Right renal cortex interstitium (tissue), 3 donors: ENCODE results near the gene GSG1L2. TPM values are rescaled to one million over a fixed set of nuclear protein-coding genes. Genes with fewer than 3 reads are reported as not detected.
"Not testable (repeated sequence)": the region's sequence is repeated elsewhere in the genome, so short reads cannot be mapped to it uniquely, and the experiment has no call there.

Experiments used
- DNase-seq, 3 donors: peaks; one replicate each; pipeline ENCODE4 v3.0.0-alpha.2; 2013; ENCODE audit warnings: low read depth in 3 of 3, low spot score in 2 of 3
- polyA plus RNA-seq, 3 donors: library from polyadenylated mRNA; unstranded; fragments of 120-200 nt; gene quantifications; one replicate each; pipeline ENCODE4 v1.2.1, GENCODE V29; 2013; ENCODE audit not compliant: insufficient read length in 3 of 3

GSG1L2 gene
- polyA plus RNA-seq, 3 donors = not detected

DNA sequence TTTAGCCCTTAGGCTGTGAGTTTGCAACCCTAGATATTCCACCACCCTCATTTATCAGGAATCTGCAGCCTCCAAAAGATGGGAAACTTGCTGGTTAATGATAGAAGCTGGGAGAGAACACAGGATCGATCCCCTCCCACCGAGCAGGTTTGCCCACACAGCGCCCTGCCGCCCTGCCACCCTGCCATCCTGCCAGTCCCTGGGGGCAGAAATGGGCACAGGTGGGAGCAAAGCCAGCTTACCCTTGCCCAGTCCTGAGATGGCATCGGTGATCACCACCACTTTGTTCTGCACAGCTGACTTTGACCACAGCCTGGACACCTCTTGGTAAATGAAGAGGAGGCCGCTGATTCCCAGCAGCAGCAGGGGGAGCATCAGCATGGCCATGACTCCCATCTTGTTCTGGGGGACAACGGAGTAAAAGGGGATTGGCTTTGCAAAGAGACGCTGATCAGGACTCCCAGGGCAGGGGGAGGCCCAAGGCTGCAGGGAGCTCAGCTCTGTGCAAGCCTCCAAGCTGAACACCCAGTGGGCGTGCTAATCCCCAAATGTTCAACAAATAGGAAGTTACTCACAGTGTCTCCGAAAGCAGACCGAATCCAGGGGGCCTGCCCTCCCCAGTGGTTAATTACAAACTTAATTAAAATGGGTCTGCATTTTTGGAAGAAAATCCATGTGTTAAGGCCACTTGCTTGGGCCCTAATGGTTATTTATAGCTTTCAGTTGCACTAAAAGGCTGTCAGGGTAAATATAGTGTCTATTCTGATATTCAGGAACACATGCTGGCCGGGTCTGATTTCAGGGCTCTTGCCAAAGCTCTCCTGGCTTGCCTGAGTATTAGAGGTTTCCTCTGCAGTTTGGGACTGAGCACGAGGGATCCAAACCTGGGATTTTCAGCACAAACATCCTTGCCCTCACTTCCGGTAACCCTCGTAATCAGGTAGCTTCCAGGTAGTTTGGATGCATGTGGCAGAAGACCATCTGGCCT, 30.7 kb downstream of the GSG1L2 start, which contains the start of gene DHRS7C:
TSS of gene DHRS7C (minus strand) at position 704 of the 988 bp plus-strand sequence. CDS start at position 396, 308 bp downstream.
- DNase-seq = no peak

DNA sequence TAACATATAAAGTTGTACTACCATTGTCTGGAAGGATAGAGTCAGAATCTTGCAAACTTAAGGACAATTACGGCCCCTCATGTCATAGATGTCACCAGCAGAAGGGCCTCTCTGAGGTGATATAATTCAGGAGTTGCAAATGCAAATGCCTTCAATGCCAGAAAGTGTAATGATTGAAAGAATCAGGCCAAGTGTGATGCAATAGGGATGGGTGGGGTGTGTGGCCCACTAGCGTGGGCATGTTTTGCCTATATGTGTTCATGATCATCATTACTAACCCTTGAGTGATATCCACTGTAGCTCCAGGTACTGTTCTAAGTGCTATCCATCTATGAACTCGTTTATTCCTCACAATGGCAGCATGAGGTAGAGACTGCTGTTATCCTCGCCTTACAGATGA, 31.6 kb downstream of the GSG1L2 start:
- DNase-seq = no peak

DNA sequence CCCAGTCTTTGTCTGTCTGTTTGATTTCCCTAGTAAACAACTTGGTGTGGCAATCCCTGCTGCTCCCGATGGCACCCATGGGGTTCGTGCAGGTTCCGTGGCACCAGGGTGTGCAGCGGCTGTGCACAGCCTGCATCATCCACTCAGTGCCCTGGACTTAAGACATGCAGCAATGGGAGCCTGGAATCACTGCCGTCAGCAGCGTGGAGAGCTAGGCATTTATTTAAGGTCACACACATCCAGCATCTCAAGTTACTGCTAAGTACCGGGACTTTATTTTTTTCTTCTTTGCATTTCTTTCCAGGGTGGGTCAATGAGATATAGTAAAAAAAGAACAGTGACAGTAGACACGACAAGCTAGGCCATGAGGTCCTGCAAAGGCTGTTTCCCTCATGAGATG, 33.3 kb downstream of the GSG1L2 start:
- no peak for DNase-seq

DNA sequence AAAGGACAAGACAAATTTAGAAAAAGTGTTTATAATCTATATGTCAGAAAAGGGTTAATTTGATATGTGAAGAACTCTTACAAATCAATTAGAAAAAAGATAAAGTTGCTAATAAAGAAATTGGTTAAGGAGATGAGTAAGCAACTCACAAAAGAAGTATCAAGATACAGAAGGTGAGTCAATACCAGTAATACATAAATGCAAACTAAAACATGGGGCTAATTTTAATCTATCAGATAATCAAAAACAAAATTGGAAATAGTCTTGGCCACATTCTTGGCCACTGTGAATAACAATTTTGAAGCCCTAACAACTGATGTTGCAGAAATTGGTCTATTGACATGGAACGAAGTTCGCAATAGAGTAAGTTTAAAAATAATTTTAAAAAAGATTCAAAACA, 37.3 kb downstream of the GSG1L2 start:
- DNase-seq = no peak

DNA sequence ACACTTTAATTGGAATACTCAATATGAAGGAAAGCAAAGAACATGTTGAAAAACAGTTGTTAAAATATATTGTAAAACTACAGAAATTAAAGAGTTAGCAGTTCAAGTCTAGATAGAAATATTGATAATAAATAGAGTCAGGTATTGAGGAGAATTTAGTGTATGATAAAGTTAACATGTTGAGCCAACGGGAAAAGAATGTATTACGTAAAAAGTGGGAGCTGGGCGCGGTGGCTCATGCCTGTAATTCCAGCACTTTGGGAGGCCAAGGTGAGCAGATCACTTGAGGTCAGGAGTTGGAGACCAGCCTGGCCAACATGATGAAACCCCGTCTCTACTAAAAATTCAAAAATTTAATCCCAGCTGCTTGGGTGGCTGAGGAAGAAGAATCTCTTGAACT, 38.4 kb downstream of the GSG1L2 start:
- DNase-seq = not testable (repeated sequence)

DNA sequence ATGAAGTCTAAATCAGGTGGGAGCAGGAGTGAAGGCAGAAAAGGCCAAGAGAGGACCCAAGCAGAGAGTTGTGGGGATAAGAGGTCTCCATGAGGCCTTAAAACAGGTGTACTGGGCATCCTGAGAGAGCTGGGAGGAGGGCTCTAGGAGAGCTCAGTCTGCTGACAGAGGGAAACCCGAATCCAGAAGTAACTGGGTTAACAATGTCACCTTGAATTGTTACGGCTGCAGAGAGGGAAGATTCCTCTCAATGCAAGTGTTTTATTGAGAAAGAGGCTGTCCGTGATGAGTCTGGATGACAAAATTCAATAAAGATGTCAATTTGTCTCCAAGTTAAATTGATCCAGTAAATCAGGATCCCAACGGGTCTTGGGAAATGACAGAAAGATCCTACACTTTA, 38.8 kb downstream of the GSG1L2 start:
- DNase-seq = no peak

DNA sequence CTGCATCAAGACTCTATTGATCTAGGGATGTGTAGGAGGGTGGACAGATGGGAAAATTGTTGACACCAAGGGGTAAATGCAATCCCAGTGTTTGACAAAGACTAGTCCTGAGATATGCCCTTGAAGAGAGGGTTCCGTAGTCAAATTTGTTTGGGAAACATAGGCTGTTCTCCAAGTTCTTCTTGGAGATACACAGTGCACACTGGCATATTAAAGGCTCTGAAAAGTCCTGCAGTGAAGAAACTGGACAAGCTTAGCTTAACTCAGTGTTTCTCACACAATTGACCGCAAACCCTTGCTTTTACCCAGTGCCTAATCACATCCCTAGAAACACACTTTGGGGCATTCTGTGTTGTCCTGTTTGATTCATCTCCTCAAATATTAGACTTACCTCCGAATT, 41.3 kb downstream of the GSG1L2 start:
- no peak for DNase-seq

DNA sequence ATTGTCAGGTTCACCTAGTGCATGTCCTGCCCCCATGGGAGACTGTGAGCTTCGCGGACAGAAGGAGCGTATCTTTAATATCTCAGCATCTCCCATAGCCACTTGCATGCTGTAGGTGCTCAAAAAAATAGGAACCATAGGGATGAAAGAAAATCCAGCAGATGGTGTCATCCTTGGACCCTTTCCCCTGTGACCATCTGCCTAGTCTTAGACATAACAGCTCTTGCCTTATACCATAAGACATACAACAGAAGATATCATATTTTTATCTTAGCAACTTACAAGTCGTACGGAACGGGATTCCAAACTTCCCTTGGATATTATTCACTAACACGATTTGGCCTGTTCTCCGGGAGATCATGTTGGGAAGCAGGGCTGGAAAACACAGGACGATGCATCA, 45.0 kb downstream of the GSG1L2 start:
- no peak for DNase-seq

DNA sequence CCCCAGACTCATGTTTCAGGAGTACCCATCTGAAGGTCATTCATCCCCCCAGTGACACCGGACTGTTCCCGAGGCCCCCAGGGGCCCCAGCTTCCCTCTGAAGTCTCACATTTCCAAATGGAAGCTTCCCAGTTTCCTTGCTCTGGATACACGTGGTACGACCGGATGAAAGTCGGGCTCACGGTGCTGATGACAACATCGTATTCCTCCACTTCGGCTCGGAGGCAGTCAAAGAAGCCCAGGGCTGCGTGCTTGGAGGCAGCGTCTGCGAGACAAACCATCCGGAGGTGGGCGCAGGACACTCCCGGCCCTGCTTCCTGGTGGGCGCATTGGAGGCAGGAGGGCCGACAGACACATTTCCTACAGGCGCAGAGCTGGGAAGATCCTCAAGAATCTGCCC, 49.2 kb downstream of the GSG1L2 start:
- DNase-seq = no peak

DNA sequence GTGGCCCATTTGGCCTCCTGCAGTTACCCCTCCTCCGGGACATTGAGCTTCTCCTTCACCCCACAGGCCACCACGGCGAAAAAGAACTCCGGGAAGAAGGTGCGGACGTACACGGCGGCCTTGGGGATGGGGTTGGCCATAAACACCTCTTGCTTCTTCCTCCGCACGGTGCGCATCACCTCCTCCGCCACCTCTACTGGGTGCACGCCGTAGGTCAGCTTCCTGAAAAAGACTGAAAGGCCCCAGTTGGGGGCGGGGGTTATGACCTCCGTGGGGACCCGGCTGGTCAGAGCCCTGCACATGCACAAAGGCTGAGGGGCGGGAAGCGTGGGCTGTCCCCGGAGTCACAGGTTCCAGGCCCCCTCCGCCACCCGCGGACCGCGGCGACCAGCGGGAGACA, 50.4 kb downstream of the GSG1L2 start:
- DNase-seq = no peak

DNA sequence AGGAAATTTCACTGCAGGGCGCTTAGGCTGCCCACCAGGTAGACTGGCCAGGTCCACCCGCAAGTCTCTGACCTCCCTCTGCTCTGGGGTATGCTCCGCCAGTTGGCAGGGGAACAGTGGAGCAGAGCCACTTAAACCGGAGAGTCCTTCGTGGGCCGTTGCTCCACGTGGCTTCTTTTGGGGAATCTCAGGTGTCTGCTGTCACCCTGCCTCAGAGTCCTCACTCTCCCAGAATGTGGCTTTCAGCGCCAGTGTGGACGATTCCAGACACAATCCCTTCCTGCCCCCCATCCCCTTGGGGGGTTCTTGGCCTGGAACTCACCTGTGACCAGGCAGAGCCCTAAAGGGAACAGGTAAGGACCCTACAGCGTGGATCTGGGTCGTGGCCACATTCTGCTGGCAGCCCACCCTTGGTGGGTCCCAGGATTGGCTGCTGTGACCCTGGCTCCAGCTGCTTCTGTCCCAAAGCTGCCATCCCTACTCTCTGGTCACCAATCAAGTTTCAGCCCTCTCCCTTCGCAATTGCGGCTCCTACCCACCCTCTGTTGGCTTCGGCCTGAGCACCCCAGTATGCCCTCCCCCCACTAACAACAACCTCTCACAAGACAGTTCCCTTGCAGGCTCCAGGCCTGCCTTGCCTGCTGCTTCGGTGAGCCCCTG, 52.7 kb downstream of the GSG1L2 start:
- no peak for DNase-seq

DNA sequence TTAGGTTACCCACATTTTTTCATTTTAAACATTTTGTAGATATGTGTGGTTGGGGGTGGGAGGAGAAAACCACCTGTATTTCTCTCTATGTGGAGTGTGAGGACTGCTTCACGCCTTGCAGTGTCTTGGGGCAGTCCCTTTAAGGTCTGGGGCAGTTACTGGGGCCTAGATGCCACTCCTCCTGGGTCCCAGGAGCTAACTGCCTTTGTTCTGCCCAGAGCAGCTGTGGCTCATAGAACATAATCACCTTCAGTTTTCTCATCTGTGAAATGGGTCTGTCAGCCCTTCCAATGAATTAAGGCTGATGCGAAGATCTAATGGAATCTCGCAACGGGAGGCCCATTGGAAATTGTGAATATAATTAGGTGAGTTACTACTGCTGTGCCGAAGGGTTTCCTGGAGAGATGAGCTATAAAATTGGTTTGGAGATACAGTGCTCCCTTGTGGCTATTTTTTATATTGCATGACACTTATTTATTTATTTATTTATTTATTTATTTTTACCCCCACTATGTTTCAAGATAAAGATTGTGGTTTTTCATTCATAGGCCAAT, 53.4 kb downstream of the GSG1L2 start:
- no peak for DNase-seq

DNA sequence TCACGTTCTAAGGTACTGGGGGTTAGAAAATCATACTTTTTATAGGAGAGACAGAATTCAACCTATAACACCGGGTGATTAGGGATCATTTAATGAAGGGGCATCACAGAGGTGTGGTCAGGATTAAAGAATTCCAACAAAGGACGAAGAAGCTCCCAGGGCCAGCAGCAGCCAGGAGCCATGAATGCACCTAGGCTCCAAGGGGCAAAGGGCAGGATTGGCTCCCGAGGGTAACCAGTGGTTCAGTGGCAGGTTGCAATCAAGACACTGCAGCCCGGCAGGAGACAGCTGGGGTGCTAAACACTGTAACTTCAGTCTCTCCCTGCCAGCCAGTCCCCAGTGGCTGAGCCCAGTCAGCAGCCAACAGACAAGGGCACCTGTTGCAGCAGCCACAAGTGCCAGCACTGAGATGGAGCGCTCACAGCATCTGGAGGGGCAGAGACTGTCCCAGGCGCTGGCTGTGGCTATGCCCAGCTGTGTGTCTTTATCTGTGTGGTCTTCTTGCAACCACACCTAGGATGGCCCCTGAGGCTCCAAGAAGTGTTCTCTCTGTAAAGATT, 54.4 kb downstream of the GSG1L2 start:
- no peak for DNase-seq

DNA sequence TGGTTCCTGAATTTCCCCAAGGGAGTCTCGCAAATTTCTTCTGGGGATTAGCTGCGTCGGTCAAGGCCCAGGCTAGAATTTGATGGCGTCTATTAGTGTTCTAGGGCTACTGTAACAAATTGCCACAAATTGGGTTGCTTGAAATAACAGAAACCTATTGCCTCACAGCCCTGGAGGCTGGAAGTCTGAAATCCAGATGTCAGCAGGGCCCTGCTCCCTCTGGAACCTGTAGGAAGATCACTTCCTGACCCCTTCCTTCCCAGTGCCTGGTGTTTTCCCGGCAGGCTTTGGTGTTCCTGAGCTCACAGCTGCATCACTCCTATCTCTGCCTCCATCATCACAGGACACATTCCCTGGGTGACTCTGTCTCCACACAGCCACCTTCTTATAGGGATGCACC, 54.9 kb downstream of the GSG1L2 start:
- no peak for DNase-seq

DNA sequence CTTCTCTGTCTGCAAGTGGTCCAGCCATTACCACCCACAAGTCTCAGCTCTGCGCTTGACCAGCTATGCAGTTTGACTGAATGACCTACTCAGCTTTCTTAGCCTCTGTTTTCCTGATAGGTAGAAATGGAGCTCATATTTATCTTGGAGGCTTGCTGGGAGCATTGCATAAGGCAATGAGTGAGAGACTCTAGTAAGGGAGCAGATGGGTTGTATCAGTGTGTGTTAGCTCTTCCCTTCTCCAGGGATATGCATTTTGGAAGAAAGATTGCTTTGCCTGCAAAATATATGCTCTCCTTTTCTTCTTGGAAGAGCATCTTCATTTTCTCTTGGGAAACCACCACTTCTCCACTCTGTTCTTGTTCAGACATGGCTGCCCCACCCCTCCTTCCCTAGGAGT, 56.6 kb downstream of the GSG1L2 start:
- DNase-seq = no peak

DNA sequence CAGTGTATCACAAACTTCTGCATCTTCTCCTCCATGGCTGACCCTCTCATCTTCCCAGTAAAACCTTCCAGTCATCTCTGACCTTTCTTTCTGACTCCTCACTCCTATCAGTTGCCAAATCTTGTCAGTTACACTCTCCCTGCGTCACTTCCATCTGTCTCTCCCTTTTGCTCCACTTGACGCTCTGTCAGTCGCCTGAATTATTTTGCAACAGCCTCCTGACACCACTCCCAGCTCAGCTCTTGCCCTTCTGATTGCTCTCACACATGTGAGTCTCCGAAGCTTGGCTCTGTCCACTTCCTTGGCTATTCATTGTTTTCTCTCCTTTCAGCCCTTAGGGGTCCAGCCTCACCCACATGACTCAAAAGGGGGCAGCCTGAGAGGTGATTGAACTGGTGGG, 58.2 kb downstream of the GSG1L2 start:
- DNase-seq = no peak

DNA sequence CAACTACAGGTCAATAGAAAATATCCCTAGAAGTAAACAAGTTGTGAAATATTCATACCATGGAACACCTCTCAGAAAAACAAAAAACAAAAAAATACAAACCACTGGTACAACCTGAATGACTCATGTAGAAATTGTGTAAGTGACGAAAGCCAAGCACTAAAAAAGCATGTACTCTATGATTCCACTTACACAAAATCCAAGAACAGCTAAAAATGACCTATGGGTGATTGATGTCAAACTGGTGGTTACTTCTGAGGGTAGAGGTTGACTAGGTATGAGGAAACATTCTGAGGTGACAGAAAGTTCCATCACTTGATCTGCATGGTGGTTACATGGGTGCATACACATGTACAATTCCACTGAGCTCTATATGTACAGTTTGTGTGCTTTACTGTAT, 61.6 kb downstream of the GSG1L2 start:
- DNase-seq = no peak

DNA sequence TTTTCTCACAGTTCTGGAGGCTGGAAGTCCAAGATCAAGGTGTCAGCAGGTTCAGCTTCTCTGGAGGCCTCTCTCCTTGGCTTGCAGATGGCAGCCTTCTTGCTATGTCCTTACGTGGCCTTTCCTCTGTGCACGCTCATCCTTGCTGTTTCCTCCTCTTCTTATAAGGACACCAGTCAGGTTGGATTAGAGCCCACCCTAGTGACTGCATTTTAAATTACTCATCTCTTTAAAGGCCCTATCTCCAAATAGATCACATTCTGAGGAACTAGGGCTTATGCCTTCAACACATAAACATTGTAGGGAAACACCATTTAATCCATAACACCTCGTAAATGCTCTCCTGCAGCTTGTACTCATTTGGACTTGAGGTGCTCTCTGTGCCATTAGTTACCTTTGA, 66.8 kb downstream of the GSG1L2 start:
- DNase-seq = no peak
